ENCODE data around the gene NEUROG3.

DNA sequence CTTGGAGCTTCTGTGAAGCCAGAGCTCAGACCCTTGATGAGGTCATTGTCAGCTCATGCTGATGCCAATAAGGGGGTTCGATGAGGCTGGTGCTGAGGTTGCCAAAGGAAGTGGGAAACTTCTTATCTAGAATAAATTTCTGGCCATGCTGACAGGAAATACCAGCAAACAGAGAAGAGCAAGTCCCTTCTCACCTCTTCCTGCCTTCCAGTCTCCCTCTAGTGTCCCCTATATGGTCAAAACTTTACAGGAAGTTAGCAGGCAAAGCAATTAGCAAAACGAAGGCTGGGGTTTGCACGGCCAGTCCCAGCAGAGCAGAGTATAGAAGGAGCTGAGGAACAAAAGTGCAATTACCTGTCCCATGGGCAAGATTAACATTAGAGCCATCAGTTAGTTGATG, 15.1 kb upstream of the NEUROG3 start:
- TF ChIP-seq, protein P1, sequence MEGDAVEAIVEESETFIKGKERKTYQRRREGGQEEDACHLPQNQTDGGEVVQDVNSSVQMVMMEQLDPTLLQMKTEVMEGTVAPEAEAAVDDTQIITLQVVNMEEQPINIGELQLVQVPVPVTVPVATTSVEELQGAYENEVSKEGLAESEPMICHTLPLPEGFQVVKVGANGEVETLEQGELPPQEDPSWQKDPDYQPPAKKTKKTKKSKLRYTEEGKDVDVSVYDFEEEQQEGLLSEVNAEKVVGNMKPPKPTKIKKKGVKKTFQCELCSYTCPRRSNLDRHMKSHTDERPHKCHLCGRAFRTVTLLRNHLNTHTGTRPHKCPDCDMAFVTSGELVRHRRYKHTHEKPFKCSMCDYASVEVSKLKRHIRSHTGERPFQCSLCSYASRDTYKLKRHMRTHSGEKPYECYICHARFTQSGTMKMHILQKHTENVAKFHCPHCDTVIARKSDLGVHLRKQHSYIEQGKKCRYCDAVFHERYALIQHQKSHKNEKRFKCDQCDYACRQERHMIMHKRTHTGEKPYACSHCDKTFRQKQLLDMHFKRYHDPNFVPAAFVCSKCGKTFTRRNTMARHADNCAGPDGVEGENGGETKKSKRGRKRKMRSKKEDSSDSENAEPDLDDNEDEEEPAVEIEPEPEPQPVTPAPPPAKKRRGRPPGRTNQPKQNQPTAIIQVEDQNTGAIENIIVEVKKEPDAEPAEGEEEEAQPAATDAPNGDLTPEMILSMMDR (IDR thresholded peaks at IDR 0.05), result no peak
- TF ChIP-seq POLR2A (IDR thresholded peaks at IDR 0.05), result no peak

Measured in vagina (tissue), 2 donors.